Fibroblast of villous mesenchyme (primary cell): ENCODE results near the gene ARHGAP10. TPM values are rescaled to one million over a fixed set of nuclear protein-coding genes. Genes with fewer than 3 reads are reported as not detected.

Source experiments
- DNase-seq: peaks from one replicate; pipeline ENCODE4 v3.0.0-alpha.2; 2010; ENCODE audit warnings: low read depth
- H3K4me3 ChIP-seq: 2 replicates; pipeline ENCODE4 v1.5.1; 2011; ENCODE audit warnings: low read depth, mild to moderate bottlenecking, low read length
- total RNA-seq: library from RNA; depleted of rRNA; stranded (reverse); fragments of >200 nt; gene quantifications from 2 replicates; pipeline ENCODE4 v1.2.3, GENCODE V29; 2012
- TF ChIP-seq, protein P1 (sequence below): IDR thresholded peaks from 2 replicates; pipeline ENCODE4 v1.5.1; 2012; ENCODE audit warnings: low read depth, mild to moderate bottlenecking, low read length; ENCODE audit not compliant: insufficient read depth

Gene ARHGAP10
- total RNA-seq, 1 donor, result 41.5 TPM

DNA sequence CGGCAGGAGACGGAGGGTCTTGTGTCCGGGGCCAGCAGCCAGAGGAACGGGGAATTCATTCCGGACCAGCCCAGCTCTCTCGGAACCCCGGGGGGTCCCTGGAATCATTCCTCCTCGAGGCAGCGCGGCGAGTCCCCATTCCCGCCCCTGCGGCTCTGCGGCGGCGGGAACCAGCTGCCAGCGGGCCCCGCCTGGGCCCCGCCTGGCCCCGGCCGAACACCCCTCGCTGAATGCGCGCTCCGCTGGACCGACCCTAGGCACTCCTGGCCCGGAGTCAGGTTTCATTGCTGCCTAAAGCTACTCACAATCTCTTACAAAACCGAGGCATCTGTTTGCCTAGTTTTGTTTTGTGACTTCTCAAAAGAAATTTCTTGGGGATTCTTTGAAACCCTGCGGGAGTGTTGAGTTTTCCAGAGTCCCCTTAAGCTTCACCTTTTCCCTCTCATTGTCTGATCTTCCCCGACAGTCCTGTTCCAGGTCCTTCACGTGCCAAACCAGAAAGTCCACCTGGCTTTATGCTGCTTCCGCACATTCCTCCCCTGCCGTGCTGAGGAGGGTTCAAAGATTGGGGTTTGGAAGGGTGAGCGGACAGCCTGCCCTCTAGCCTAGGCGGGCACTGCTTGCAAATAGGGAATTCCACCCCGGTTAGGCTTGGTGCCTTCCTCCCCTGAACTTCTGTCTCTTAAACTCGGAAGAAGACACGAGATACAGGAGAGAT is 789 bp downstream of the ARHGAP10 start:
- TF ChIP-seq, protein P1, sequence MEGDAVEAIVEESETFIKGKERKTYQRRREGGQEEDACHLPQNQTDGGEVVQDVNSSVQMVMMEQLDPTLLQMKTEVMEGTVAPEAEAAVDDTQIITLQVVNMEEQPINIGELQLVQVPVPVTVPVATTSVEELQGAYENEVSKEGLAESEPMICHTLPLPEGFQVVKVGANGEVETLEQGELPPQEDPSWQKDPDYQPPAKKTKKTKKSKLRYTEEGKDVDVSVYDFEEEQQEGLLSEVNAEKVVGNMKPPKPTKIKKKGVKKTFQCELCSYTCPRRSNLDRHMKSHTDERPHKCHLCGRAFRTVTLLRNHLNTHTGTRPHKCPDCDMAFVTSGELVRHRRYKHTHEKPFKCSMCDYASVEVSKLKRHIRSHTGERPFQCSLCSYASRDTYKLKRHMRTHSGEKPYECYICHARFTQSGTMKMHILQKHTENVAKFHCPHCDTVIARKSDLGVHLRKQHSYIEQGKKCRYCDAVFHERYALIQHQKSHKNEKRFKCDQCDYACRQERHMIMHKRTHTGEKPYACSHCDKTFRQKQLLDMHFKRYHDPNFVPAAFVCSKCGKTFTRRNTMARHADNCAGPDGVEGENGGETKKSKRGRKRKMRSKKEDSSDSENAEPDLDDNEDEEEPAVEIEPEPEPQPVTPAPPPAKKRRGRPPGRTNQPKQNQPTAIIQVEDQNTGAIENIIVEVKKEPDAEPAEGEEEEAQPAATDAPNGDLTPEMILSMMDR, result no peak
- H3K4me3 ChIP-seq, result peak overlapping the region; percentile 87
- peak; percentile 63 for DNase-seq

DNA sequence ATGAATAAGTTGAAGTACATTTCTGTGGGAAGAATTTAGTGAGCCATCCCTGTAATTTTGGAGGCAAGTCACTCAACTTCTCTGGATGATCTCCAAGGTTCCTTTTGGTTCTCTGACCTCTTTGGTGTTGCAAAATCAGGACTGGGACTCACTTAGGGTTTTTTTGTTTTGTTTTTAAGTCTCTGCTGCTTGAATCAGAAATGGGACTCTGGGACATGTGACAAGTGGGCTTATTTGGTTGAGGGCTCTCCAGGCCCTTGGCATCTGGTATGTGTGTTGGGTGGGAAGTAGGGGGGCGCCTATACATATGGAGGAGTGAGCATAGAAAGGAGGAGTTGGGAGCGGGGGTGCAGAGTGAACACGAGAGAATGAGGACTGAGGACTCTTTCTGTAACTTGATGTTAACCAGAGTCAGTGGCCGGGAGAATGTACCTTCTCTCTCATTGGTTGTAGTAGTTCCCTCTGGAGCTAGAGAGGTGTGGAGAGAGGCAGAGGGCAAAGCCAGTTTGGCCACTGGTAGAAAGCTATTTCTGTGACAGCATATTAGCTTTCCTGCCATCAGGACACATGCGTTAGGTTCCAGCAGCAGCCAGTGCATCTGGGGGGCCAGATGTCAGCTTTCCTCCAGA is 1.9 kb downstream of the ARHGAP10 start:
- peak overlapping the region; percentile 87 for H3K4me3 ChIP-seq
- peak; percentile 68 for DNase-seq

DNA sequence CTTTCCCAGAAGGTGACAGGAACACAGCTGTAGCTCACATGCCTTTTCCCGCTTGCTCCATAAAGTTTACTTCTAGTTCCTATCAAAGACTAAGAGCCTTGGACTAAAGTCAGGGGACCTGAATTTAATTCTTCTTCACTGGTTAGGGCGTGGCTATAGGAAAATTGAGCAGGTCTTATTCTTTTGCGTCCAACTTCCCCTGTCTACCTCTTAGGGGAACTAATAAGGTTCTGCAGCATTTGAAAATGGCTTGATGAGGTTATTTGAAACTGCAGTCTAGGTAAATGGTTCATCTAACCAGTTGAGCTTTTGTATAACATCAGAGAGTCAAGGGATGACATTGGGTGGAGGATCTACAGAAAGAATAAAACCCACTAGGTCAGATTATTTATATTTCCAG is 2.6 kb downstream of the ARHGAP10 start:
- no peak for DNase-seq
- H3K4me3 ChIP-seq, result peak overlapping the region; percentile 87
- TF ChIP-seq, protein P1, result no peak

More for the DNA sequence above, 1.9 kb downstream of the ARHGAP10 start:
- TF ChIP-seq, protein P1, result no peak

DNA sequence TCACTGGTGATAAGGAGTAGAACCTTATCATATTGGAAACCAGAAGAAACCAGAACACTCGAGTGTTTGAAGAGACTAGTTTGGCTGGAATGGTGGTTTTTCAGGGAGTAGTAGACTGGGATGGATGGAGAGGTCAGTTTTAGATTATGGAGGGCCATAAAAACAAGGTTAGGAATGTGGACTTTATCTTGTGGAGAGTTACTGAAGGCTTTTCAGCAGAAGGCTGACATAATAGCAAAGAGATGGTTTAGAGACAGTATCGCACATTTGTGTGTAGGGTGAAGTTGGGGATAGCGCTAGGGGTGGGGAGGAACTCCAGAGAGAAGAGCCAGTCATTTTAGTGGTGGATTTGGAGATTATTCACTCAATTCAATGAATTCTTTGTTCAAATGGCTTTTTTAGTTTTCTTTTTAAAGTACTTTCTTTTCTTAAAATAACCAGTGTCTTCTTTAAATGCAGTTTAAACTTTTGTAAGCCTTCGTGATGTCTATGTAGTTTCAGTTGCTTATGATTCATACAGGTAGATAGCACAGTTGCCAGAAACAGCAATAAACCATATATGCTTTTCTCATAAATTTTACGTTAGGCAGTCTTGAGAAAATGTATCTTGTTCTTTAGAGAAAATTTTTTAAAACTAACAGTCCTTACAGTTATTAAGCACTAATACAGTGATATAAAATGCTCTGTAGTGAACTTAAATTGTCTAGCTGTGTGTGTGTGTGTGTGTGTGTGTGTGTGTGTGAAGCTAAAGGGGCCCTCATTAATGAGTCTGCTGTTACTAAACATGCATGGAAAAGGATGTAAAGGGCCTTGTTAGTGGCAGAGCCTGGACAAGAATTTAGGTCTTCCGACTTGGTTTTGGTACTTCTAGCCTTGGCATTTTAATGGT is 3.8 kb downstream of the ARHGAP10 start:
- DNase-seq, result peak; percentile 26
- TF ChIP-seq, protein P1, result no peak
- H3K4me3 ChIP-seq, result peak overlapping the region; percentile 29

DNA sequence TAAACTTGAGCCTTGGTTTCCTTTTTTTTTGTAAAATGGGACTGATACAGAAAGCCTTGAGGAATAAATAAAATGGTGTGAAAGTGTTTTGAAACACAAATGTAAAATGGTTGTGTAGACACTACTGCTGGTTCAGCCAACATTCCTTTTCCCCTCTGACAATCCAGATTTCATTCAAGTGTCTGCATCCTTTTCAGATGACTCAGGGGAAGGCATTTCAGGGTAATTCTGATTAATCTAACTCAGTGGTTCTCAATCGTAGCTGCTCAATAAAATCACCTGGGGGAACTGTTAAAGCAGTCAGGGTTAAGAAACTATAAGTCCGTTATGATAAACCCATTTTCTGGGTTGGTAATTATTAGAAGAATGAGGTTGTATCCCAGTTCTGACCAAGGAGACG is 4.6 kb downstream of the ARHGAP10 start:
- H3K4me3 ChIP-seq, result no peak overlapping the region
- TF ChIP-seq, protein P1, result no peak
- peak; percentile 64 for DNase-seq

DNA sequence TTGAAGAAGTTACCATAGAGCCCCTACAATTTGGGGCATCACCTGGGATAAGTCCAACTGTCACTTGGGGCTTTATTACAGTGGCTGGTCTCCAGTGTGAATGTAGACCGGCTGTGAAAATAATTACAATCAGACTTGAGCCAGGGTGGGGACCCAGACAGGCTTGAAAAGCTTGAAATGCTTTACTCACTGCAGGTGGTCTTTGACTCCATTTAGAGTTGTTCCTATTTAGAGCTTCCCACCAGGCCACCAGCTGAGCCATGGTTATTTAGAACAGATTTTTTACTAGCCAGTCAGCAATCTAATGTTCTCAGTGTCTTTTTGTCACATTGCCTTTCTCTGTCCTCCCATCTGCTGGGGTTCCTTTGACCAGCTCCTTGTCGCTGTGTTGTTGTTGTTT is 5.7 kb downstream of the ARHGAP10 start:
- no peak for DNase-seq
- TF ChIP-seq, protein P1, result no peak
- H3K4me3 ChIP-seq, result no peak overlapping the region
